ENCODE measurements around the gene ARL6IP4.

GRCh38 chr12:123005081-123005626 lies 24.7 kb downstream of the ARL6IP4 start:
- no peak for TF ChIP-seq CTCF (IDR thresholded peaks at IDR 0.05; ENCODE audit: insufficient read depth, low read length, poor library complexity, severe bottlenecking)
- TF ChIP-seq EZH2phosphoT487 (conservative IDR thresholded peaks at IDR 0.05; ENCODE audit: low read length), result no peak
